GM13977 (cell line): ENCODE data around the gene FARSB.

ENCODE experiments used
- DNase-seq: peaks from one replicate; pipeline ENCODE4 v3.0.0; 2012; ENCODE audit warnings: low spot score
- in situ Hi-C: fragments of 300-500 bp; cut with MboI; formaldehyde crosslinking; loops from one replicate; pipeline ENCODE4 v1.12.0; 2022; ENCODE audit warnings: low sequenced_read_pairs, low pct_unique_long_range_greater_than_20kb, mixed read lengths, inconsistent platforms; ENCODE audit not compliant: unreplicated experiment
- TF ChIP-seq, protein P1 (sequence below): IDR thresholded peaks from 2 replicates; pipeline ENCODE4 v1.5.1; 2012; ENCODE audit warnings: mild to moderate bottlenecking, control low read depth; ENCODE audit not compliant: insufficient read depth; ENCODE audit errors: extremely low read depth, missing control alignments

The FARSB gene

GRCh38 chr2:222669353-222669752 is 13.5 kb upstream of the FARSB start:
- in situ Hi-C loops = no loop called here
- TF ChIP-seq, protein P1, sequence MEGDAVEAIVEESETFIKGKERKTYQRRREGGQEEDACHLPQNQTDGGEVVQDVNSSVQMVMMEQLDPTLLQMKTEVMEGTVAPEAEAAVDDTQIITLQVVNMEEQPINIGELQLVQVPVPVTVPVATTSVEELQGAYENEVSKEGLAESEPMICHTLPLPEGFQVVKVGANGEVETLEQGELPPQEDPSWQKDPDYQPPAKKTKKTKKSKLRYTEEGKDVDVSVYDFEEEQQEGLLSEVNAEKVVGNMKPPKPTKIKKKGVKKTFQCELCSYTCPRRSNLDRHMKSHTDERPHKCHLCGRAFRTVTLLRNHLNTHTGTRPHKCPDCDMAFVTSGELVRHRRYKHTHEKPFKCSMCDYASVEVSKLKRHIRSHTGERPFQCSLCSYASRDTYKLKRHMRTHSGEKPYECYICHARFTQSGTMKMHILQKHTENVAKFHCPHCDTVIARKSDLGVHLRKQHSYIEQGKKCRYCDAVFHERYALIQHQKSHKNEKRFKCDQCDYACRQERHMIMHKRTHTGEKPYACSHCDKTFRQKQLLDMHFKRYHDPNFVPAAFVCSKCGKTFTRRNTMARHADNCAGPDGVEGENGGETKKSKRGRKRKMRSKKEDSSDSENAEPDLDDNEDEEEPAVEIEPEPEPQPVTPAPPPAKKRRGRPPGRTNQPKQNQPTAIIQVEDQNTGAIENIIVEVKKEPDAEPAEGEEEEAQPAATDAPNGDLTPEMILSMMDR = no peak
- no peak for DNase-seq

DNA sequence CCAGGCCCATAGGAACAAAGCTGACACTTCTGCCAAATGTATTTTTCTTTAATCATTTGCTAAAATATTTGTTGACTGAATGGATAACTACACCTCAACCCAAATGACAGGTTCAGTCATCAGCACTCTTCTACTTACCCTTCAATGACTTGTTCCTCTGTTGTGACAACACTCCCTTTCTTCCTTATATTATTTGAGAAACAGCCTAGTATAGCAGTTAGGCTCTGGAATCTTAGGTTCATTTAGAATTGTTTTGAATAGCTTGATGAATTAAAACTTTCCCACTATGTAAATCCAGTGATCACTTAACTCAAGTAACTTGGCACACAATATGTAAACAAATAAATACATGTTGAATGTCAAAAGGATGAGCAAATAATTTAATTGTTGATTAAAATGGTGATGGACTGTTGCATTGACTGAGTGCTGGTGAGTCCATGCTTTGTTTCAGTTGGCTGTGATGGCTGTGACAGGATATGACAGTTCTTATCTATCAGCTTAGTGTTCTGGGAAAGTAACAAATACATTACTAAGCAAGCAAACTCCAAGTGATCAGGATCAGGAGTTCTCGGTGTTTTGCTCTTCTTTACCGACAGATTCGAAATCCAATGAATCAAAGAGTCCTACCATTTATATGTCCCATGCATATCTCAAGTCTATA is 12.7 kb upstream of the FARSB start:
- in situ Hi-C loops = no loop called here
- no peak for DNase-seq
- TF ChIP-seq, protein P1 = no peak

GRCh38 chr2:222663479-222663878 is 7.6 kb upstream of the FARSB start:
- TF ChIP-seq, protein P1 = no peak
- DNase-seq = no peak
- in situ Hi-C loops = no loop called here

DNA sequence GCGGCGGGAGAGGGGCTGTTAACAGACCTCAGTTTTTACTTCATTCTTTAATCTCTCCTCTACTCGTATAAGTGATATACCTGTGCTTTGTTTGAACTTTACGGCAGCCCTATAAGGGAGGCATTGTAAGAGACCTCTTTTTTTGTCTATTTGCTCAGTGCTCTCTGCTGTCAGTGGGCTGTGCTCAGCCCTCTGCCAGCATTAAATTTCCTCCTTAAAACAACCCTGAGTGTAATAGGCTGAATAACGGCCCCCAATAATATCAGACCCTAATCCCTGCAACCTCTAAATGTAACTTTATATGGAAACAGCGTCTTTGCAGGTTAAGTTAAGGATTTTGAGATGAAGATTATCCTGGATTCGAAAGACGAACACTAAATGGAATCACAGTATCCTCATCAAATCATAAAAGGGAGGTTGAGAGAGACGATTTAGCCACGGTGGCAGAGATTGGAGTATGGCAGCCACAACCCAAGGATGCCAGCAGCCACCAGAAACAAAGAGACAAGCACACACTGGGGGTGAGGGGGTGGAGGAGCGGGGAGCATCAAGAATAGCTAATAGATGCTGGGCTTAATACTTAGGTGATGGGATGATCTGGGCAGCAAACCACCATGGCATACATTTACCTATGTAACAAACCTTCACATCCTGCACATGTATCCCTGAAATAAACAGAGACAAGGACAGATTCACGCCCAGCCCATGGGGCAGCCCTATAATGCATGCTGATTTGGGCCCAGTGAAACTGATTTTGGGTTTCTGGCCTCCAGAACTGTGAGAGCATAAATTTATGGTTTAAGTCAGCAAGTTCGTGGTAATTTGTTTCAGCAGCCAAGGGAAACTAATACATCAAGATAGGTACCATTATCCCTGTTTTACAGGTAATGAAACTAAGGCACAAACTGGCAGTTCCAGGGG is 894 bp upstream of the FARSB start:
- in situ Hi-C loops = no loop called here
- no peak for DNase-seq
- TF ChIP-seq, protein P1 = no peak

GRCh38 chr2:222653280-222653679 is 2.6 kb downstream of the FARSB start:
- in situ Hi-C loops = no loop called here

DNA sequence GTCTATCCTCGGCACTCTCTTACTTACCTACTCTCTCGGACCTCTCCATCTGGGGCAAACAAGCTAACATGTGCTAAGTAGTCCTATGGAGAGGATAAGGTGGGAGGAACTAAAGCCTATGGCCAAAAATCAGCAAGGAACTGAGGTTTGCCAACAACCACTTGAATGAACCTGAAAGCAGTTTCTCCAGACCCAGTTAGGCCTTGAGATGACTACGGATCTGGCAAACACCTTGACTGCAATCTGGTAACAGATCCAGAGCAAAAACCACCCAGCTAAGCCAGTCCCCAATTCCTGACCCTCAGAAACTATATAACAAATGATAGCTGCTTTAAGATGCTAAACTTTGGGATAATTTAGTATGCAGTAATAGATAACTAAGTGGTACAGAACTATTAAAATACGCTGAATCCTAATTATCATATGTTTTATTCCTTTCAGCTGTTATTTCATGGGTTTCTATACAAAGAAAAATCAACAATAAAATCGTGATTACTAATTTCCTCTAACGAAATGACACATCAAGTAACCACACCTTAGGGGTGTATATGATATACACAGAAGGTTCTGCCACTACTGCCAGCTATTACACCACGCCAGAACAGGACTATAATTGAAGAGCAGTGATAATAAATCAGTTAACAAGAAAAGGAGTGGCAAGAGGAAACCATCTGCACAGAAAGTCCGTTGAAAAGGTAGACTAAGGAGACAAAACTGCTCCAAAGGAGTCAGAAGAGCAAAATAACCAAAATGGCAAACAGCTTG is 3.2 kb downstream of the FARSB start:
- DNase-seq = no peak
- in situ Hi-C loops = no loop called here
- TF ChIP-seq, protein P1 = no peak

More at GRCh38 chr2:222653280-222653679, 2.6 kb downstream of the FARSB start:
- no peak for DNase-seq
- TF ChIP-seq, protein P1 = no peak
